Progenitor cell of endocrine pancreas (in vitro differentiated cells): ENCODE data around the gene TLN1. TPM values are rescaled to one million over a fixed set of nuclear protein-coding genes. Genes with fewer than 3 reads are reported as not detected.

Source experiments
- DNase-seq: peaks from one replicate; pipeline ENCODE4 v3.0.0; 2021; ENCODE audit warnings: low spot score; ENCODE audit not compliant: unreplicated experiment
- H3K27ac Mint-ChIP-seq: 2 replicates; pipeline ENCODE4 v1.8.0; 2021; ENCODE audit warnings: mild to moderate bottlenecking, moderate library complexity, mixed read lengths
- H3K27me3 Mint-ChIP-seq: 2 replicates; pipeline ENCODE4 v1.8.0; 2021; ENCODE audit warnings: mixed read lengths
- H3K36me3 Mint-ChIP-seq: 2 replicates; pipeline ENCODE4 v1.8.0; 2022; ENCODE audit warnings: mixed read lengths; ENCODE audit not compliant: insufficient read depth
- H3K4me1 Mint-ChIP-seq: 2 replicates; pipeline ENCODE4 v1.8.0; 2021; ENCODE audit warnings: low read depth, mixed read lengths
- H3K4me3 Mint-ChIP-seq: 2 replicates; pipeline ENCODE4 v1.8.0; 2021; ENCODE audit warnings: low read depth, mild to moderate bottlenecking, moderate library complexity, mixed read lengths
- H3K9me3 Mint-ChIP-seq: 2 replicates; pipeline ENCODE4 v1.8.0; 2021; ENCODE audit warnings: low read depth, mixed read lengths
- total RNA-seq: library from RNA; stranded (reverse); gene quantifications from 2 replicates; pipeline ENCODE4 v1.2.1, GENCODE V29; 2021
- TF ChIP-seq, protein P1 (sequence below): fragments of 200-600 bp; sonication (generic); IDR thresholded peaks from one replicate; pipeline ENCODE4 v1.5.0; 2021; ENCODE audit warnings: antibody characterized with exemption, mild to moderate bottlenecking; ENCODE audit not compliant: unreplicated experiment

TLN1 gene
- total RNA-seq, 1 donor from 2014 or later = 136 TPM

DNA sequence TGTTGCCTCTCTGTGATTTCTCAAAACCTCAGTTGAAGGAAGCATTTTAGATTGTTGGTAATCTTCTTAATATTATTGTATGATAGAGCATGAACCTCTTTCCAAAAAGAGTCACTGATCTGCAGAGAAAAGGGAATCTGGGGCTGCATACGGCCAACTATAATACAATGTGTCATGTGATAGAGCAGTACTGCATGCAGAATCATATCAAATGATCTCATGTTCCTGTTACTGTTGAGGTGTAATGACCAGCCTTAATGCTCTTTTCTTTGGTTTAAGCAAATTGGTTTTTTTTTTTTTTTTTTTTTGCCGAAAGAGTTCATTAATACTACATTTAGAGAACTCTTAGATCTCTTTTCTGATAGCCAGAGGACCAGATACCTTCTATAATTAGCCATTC lies 35.0 kb upstream of the TLN1 start:
- TF ChIP-seq, protein P1, sequence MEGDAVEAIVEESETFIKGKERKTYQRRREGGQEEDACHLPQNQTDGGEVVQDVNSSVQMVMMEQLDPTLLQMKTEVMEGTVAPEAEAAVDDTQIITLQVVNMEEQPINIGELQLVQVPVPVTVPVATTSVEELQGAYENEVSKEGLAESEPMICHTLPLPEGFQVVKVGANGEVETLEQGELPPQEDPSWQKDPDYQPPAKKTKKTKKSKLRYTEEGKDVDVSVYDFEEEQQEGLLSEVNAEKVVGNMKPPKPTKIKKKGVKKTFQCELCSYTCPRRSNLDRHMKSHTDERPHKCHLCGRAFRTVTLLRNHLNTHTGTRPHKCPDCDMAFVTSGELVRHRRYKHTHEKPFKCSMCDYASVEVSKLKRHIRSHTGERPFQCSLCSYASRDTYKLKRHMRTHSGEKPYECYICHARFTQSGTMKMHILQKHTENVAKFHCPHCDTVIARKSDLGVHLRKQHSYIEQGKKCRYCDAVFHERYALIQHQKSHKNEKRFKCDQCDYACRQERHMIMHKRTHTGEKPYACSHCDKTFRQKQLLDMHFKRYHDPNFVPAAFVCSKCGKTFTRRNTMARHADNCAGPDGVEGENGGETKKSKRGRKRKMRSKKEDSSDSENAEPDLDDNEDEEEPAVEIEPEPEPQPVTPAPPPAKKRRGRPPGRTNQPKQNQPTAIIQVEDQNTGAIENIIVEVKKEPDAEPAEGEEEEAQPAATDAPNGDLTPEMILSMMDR = no peak
- Mint-ChIP-seq H3K4me3 (no peak overlapping the region), H3K36me3 (no peaks in the 10 kb centered on the region), H3K4me1 (no peaks in the 10 kb centered on the region), H3K27me3 (no peaks in the 10 kb centered on the region), H3K27ac (no peak overlapping the region), H3K9me3 (no peaks in the 10 kb centered on the region)
- DNase-seq = no peak

DNA sequence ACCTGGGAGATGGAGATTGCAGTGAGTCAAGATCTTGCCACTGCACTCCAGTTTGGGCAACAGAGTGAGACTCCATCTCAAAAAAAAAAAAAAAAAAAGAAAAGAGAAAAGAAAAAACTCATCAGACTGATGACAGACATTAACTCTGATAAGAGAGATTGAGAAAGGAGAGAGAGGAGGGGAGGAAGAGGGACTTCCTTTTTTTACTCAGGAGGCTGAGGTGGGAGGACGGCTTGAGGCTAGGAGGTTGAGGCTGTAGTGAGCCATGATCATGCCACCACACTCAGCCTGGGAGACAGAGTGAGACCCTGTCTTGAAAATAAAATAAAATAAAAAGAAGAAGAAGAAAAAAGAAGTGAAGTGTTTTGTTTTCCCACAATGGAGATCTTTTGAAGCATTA lies 31.8 kb upstream of the TLN1 start:
- Mint-ChIP-seq H3K27ac (no peak overlapping the region), H3K4me1 (peaks cover 16% of the 10 kb centered on the region), H3K36me3 (peaks cover 1% of the 10 kb centered on the region), H3K9me3 (no peaks in the 10 kb centered on the region), H3K4me3 (no peak overlapping the region), H3K27me3 (no peaks in the 10 kb centered on the region)
- DNase-seq = no peak
- TF ChIP-seq, protein P1 = no peak

DNA sequence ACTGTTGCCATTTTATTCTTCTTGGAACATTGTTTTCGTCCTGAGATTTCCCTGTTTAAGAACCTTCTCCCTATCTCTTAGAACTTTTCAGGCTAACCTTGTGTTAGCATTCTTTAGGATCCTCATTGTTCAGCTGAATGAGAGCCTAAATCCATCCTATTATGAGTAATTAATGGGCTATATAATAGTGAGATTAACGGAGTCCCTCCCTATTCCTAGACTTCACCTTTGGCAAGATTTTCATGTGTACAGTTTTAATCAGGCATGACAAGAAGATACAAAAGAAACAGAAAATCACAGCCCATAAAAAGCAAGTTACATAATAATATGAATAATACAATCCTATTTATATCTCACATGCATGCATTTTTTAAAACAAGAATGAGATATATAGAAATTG lies 31.2 kb upstream of the TLN1 start:
- Mint-ChIP-seq H3K27ac (no peak overlapping the region), H3K4me1 (peaks cover 21% of the 10 kb centered on the region), H3K36me3 (peaks cover 1% of the 10 kb centered on the region), H3K9me3 (no peaks in the 10 kb centered on the region), H3K4me3 (no peak overlapping the region), H3K27me3 (no peaks in the 10 kb centered on the region)
- no peak for DNase-seq
- TF ChIP-seq, protein P1 = no peak

DNA sequence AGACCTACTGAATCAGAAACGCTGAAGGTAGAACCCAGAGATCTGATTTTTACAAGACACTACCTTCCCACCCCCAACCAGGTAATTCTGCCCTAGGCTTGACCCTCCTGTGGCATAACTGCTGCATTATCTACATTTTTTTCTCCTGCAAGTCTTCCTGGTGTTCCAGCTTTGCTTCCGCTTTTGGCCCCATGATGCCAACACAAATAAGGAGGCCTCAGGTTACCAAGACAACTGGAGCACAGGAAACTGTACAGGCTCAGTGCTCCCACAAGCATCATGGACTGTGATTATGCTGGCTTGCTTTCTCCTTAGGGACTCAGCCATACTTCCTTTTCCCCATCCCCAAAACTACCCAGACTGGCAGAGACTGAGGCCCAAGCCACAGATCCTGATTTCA lies 28.7 kb upstream of the TLN1 start:
- Mint-ChIP-seq H3K27me3 (no peaks in the 10 kb centered on the region), H3K9me3 (no peaks in the 10 kb centered on the region), H3K4me1 (peaks cover 30% of the 10 kb centered on the region), H3K36me3 (peaks cover 1% of the 10 kb centered on the region), H3K27ac (no peak overlapping the region), H3K4me3 (no peak overlapping the region)
- no peak for DNase-seq
- TF ChIP-seq, protein P1 = no peak

DNA sequence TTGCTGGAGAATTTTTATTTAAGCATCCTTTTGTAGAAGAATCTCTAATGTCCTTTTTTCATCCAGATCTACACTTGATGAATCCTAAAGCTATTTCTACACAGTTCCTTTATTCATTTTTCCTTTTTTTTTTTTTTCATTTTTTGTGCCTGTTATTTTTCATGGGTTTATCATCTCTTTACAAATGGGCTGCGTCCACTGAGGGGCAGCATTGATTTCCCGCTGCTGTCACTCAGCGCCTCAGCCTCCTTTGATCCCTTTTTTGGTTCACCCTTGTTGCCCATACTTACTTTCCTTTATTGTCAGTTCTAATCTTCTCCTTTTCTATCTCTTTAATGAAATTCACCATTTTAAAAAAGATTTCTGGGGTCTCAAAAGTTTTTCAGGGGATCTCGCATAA lies 27.8 kb upstream of the TLN1 start:
- peaks cover 1% of the 10 kb centered on the region for H3K36me3 Mint-ChIP-seq
- H3K4me1 Mint-ChIP-seq = peaks cover 30% of the 10 kb centered on the region
- no peaks in the 10 kb centered on the region for H3K9me3 Mint-ChIP-seq
- no peaks in the 10 kb centered on the region for H3K27me3 Mint-ChIP-seq
- peak overlapping the region; percentile 44 for H3K27ac Mint-ChIP-seq
- DNase-seq = no peak
- TF ChIP-seq, protein P1 = no peak
- peak overlapping the region; percentile 25 for H3K4me3 Mint-ChIP-seq
